Jurkat, Clone E6-1 (cell line): ENCODE data around the gene UGGT1.

Experiments used
- DNase-seq: peaks from one replicate; pipeline ENCODE4 v3.0.0-alpha.2; 2011; ENCODE audit warnings: low read depth, low spot score
- H3K4me3 ChIP-seq: 2 replicates; pipeline ENCODE4 v1.5.1; 2011; ENCODE audit warnings: mild to moderate bottlenecking, low read length, control low read depth, moderate library complexity

UGGT1 gene

GRCh38 chr2:128237911-128238697 is 147.1 kb downstream of the UGGT1 start:
- H3K4me3 ChIP-seq = no peak overlapping the region
- DNase-seq = no peak

- DNase-seq = no peak
Measured at GRCh38 chr2:128241896-128242295, 150.9 kb downstream of the UGGT1 start.

More at GRCh38 chr2:128241896-128242295, 150.9 kb downstream of the UGGT1 start:
- H3K4me3 ChIP-seq = no peak overlapping the region
